Testis (tissue), 2 donors: ENCODE results near the gene PDE7B.

Experiments used
- POLR2A ChIP-seq: fragments of 450-650 bp; IDR thresholded peaks from one replicate; pipeline ENCODE4 v1.6.1; 2017; ENCODE audit warnings: antibody characterized with exemption, mild to moderate bottlenecking, moderate library complexity
- TF ChIP-seq, protein P1 (sequence below), 3 experiments: fragments of 450-650 bp in 2 of 3; fragments of 200-600 bp in 1 of 3; sonication (generic) in 1 of 3; IDR thresholded peaks; one replicate each; pipeline ENCODE4 v1.5.1; 2016 to 2019; ENCODE audit warnings: antibody characterized with exemption in 3 of 3, mild to moderate bottlenecking in 2 of 3, moderate library complexity in 1 of 3

DNA sequence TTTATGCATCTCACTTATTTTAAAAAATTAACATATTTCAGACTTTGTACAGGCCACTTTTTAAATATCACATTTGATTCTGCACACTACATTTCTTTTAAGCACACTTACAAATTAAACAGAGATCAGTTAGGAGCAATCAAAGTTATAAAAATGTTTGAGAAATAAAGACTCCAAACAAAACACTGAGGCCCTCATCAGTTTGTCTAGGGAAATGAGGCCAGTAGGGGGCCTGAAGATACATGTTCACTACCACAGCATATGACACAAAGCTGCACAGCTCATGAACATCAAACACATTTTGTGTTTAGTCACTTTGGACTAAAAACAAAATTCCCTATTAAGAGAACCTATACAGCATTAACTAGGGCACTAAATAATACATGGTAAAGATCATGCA lies 180.5 kb downstream of the PDE7B start:
- TF ChIP-seq, protein P1, sequence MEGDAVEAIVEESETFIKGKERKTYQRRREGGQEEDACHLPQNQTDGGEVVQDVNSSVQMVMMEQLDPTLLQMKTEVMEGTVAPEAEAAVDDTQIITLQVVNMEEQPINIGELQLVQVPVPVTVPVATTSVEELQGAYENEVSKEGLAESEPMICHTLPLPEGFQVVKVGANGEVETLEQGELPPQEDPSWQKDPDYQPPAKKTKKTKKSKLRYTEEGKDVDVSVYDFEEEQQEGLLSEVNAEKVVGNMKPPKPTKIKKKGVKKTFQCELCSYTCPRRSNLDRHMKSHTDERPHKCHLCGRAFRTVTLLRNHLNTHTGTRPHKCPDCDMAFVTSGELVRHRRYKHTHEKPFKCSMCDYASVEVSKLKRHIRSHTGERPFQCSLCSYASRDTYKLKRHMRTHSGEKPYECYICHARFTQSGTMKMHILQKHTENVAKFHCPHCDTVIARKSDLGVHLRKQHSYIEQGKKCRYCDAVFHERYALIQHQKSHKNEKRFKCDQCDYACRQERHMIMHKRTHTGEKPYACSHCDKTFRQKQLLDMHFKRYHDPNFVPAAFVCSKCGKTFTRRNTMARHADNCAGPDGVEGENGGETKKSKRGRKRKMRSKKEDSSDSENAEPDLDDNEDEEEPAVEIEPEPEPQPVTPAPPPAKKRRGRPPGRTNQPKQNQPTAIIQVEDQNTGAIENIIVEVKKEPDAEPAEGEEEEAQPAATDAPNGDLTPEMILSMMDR (IDR thresholded peaks at IDR 0.05), result peak; percentile 31 to 53 (median 40)
- TF ChIP-seq POLR2A, result no peak
